ENCODE measurements around the gene ZNF503.

DNA sequence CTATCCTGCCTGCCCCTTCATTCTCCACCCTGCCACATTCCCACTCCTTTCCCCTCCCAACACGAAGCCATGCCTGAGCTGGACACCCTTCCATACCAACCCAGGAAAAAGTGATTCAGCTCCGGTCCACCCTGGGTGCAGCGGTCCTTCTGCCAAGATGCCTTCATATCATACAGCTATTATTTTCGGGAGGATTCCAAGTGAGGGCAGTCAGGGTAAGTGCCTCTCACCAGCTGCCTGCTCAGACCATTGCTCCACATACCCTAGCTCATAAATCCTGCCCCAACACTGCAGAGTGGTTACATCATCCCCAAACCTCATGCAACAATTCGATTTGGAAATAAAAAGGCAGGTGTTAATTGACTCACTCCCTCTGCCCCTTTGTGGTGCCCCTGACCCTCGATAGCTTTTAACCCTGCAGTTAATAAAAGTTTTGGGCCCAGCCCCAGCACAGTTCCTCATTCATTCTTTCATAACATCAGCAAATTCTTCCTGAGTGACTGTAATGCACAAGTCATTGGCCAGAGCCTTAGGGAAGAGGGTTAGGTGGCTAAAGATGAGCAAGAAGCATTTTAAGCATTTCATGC is 42.6 kb downstream of the ZNF503 start:
- TF ChIP-seq POLR2AphosphoS5 (IDR thresholded peaks at IDR 0.05; ENCODE audit: low read depth, low read length) (no peak), TAF1 (IDR thresholded peaks at IDR 0.05; ENCODE audit: low read depth, low read length) (no peak), POLR2A (IDR thresholded peaks at IDR 0.05; ENCODE audit: low read depth, low read length) (no peak), SPI1 (IDR thresholded peaks at IDR 0.05; ENCODE audit: low read depth, low read length) (no peak)

Measured in GM12891 (cell line).